Caco-2 (cell line): ENCODE measurements around the gene RSU1. TPM values are rescaled to one million over a fixed set of nuclear protein-coding genes. Genes with fewer than 3 reads are reported as not detected.
A peak's percentile ranks its signal among the peaks of the same experiment; 100 is the strongest.

Experiments
- BruUV-seq: library from RNA; stranded (reverse); fragments of 400-500 nt; replicated peaks from 2 replicates; lab custom pipeline; 2021; lab: Mats Ljungman, UMichigan
- CTCF ChIA-PET: fragments of 300-600 bp; sonication (Branson Sonifier 250); formaldehyde crosslinking; loops from one replicate; lab custom pipeline; 2022; ENCODE audit warnings: antibody characterized with exemption; lab: Charles Lee
- POLR2A ChIA-PET: fragments of 300-600 bp; sonication (Branson Sonifier 250); formaldehyde crosslinking; loops from one replicate; lab custom pipeline; 2022; ENCODE audit warnings: antibody characterized with exemption; lab: Charles Lee
- DNase-seq, 2 experiments: peaks; one replicate each; pipeline versions ENCODE4 v3.0.0 to v3.0.0-alpha.2; 2020 to 2022
- H3K27me3 ChIP-seq: replicated peaks from 2 replicates; pipeline ENCODE4 v1.6.0; 2011; ENCODE audit warnings: low read length; ENCODE audit not compliant: control insufficient read depth, insufficient read depth
- H3K36me3 ChIP-seq: 2 replicates; pipeline ENCODE4 v1.5.1; 2011; ENCODE audit warnings: low read length; ENCODE audit not compliant: control insufficient read depth, insufficient read depth
- H3K4me1 ChIP-seq: fragments of 250-450 bp; sonication (Bioruptor Pico); 2 replicates; pipeline ENCODE4 v1.5.1; 2020; ENCODE audit warnings: mild to moderate bottlenecking
- H3K4me3 ChIP-seq: 2 replicates; pipeline ENCODE4 v1.5.1; 2011; ENCODE audit warnings: low read depth, mild to moderate bottlenecking, control low read depth, low read length
- H3K9me3 ChIP-seq: fragments of 250-450 bp; sonication (Bioruptor Pico); 2 replicates; pipeline ENCODE4 v1.5.1; 2020; ENCODE audit warnings: mild to moderate bottlenecking, moderate library complexity
- H3K27ac Mint-ChIP-seq: one replicate; pipeline ENCODE4 v1.8.0; 2022; ENCODE audit warnings: mixed read lengths; ENCODE audit not compliant: unreplicated experiment
- H3K27me3 Mint-ChIP-seq: one replicate; pipeline ENCODE4 v1.8.0; 2022; ENCODE audit warnings: mixed read lengths; ENCODE audit not compliant: insufficient read depth, unreplicated experiment
- H3K36me3 Mint-ChIP-seq: one replicate; pipeline ENCODE4 v1.8.0; 2022; ENCODE audit warnings: mild to moderate bottlenecking, mixed read lengths; ENCODE audit not compliant: insufficient read depth, unreplicated experiment
- H3K4me1 Mint-ChIP-seq: one replicate; pipeline ENCODE4 v1.8.0; 2022; ENCODE audit warnings: low read depth, mixed read lengths; ENCODE audit not compliant: unreplicated experiment
- H3K4me3 Mint-ChIP-seq: one replicate; pipeline ENCODE4 v1.8.0; 2022; ENCODE audit warnings: mild to moderate bottlenecking, moderate library complexity, mixed read lengths; ENCODE audit not compliant: unreplicated experiment
- H3K9me3 Mint-ChIP-seq: one replicate; pipeline ENCODE4 v1.8.0; 2022; ENCODE audit warnings: mixed read lengths; ENCODE audit not compliant: unreplicated experiment
- intact Hi-C: fragments of 100-400 bp; cut with micrococcal nuclease; formaldehyde crosslinking; loops from one replicate; pipeline ENCODE4 v1.10.0; 2022; ENCODE audit not compliant: unreplicated experiment
- total RNA-seq: library from RNA; stranded (reverse); gene quantifications from 2 replicates; pipeline ENCODE4 v1.2.3, GENCODE V29; 2022
- TF ChIP-seq, protein P1 (sequence below), 2 experiments: fragments of 200-600 bp in 1 of 2; IDR thresholded peaks; 1 replicate in 1 of 2; 2 replicates in 1 of 2; pipeline versions ENCODE4 v1.5.1 to v1.8.0; 2011 to 2022; ENCODE audit warnings: antibody characterized with exemption in 1 of 2, control low read depth in 1 of 2, inconsistent platforms in 1 of 2, low read depth in 1 of 2, low read length in 1 of 2, mild to moderate bottlenecking in 1 of 2, moderate library complexity in 1 of 2; ENCODE audit not compliant: insufficient read depth in 1 of 2, severe bottlenecking in 1 of 2, unreplicated experiment in 1 of 2

Gene RSU1
- total RNA-seq, 1 experiment from 2014 or later, result 62.0 TPM

DNA sequence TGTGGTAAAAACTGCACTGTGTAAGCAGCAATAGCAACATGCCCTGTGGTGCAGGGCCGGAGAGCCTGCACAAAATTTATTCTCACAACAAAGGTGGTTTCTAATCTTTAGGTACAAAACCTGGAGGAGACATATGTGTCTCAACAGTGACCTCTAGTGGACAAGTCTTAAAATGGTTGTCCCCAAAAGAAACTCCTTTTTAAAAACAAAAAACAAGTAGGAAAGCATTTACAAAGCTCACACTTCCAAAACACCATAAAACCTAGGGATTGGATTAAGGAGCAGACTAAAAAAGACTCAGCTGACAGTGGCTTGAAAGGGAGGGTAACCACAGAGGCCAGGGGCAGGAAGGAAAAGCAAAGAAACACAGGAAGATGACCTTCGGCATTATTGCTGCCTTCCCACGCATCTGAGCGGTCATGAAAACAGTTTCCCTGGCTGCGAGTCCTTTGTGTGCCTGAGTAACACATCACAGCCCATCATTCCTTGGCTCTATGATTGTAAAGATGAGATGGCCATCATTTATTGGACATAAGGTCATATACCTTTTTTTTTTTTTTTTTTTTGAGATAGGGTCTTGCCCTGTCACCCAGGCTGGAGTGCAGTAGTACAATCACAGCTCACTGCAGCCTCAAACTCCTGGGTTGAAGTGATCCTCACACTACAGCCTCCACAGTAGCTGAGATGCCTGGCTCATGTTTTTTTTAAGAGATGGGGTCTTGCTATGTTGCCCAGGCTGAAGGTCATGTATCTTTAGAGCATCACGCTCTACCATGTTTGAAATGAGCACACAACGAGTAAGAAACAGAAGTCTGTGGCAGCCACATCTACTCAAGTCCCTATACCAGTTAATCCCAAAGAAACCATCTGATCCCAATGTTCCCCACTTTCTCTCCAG lies 39.5 kb downstream of the RSU1 start:
- no peak overlapping the region for H3K4me3 Mint-ChIP-seq
- Histone ChIP-seq H3K9me3 (no peaks in the 10 kb centered on the region), H3K36me3 (no peaks in the 10 kb centered on the region), H3K4me1 (no peaks in the 10 kb centered on the region), H3K27me3 (no peaks in the 10 kb centered on the region), H3K4me3 (no peak overlapping the region)
- no peaks in the 10 kb centered on the region for H3K27me3 Mint-ChIP-seq
- peak in 1 of 2 experiments; percentile 49 for DNase-seq
- intact Hi-C loops, result loop anchor here (1.0 to 10.0 kb wide), 8 partner anchors 109 to 898 kb away; no protein-coding TSS in a partner anchor
- no peaks in the 10 kb centered on the region for H3K36me3 Mint-ChIP-seq
- CTCF ChIA-PET, result interaction anchor here (0.6 to 1.4 kb wide), 6 partner anchors 303 to 1020 kb away, joined by 3 to 15 read pairs (median 4); no protein-coding TSS in a partner anchor
- no peaks in the 10 kb centered on the region for H3K4me1 Mint-ChIP-seq
- H3K27ac Mint-ChIP-seq, result no peak overlapping the region
- POLR2A ChIA-PET, result no interaction called here
- TF ChIP-seq, protein P1, sequence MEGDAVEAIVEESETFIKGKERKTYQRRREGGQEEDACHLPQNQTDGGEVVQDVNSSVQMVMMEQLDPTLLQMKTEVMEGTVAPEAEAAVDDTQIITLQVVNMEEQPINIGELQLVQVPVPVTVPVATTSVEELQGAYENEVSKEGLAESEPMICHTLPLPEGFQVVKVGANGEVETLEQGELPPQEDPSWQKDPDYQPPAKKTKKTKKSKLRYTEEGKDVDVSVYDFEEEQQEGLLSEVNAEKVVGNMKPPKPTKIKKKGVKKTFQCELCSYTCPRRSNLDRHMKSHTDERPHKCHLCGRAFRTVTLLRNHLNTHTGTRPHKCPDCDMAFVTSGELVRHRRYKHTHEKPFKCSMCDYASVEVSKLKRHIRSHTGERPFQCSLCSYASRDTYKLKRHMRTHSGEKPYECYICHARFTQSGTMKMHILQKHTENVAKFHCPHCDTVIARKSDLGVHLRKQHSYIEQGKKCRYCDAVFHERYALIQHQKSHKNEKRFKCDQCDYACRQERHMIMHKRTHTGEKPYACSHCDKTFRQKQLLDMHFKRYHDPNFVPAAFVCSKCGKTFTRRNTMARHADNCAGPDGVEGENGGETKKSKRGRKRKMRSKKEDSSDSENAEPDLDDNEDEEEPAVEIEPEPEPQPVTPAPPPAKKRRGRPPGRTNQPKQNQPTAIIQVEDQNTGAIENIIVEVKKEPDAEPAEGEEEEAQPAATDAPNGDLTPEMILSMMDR (IDR thresholded peaks at IDR 0.05; ENCODE audit: insufficient read depth in 1 of 2, low read depth in 1 of 2, low read length in 1 of 2, severe bottlenecking in 1 of 2, unreplicated experiment in 1 of 2), result peak; percentile 79 to 85
- no TSS peak for BruUV-seq
- no peaks in the 10 kb centered on the region for H3K9me3 Mint-ChIP-seq

DNA sequence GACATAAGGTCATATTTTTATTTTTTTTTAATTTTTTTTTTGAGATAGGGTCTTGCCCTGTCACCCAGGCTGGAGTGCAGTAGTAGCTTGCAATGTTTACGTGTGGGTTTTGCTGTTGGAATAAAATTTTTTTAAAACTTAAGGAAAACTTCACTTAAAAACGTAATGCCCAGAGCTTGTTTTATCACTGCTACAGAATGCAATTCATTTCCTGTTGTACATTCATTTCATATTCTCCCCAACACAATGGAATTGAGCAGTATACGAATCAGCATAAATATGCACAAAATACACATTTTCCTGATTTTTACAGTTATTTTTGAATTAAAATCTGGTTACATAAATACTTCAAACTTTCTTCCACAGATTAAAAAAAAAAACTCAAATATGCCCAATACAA lies 40.3 kb downstream of the RSU1 start:
- CTCF ChIA-PET, result interaction anchor here (1.0 to 1.4 kb wide), 2 partner anchors 874 to 875 kb away, joined by 4 to 15 read pairs; no protein-coding TSS in a partner anchor
- no peaks in the 10 kb centered on the region for H3K4me1 Mint-ChIP-seq
- H3K36me3 ChIP-seq, result no peaks in the 10 kb centered on the region
- no peak for DNase-seq
- BruUV-seq, result no TSS peak
- H3K36me3 Mint-ChIP-seq, result no peaks in the 10 kb centered on the region
- no peaks in the 10 kb centered on the region for H3K9me3 ChIP-seq
- POLR2A ChIA-PET, result no interaction called here
- H3K27me3 Mint-ChIP-seq, result no peaks in the 10 kb centered on the region
- no peaks in the 10 kb centered on the region for H3K9me3 Mint-ChIP-seq
- no peak overlapping the region for H3K4me3 ChIP-seq
- no peak overlapping the region for H3K4me3 Mint-ChIP-seq
- no peak overlapping the region for H3K27ac Mint-ChIP-seq
- H3K27me3 ChIP-seq, result no peaks in the 10 kb centered on the region
- TF ChIP-seq, protein P1 (IDR thresholded peaks at IDR 0.05; ENCODE audit: insufficient read depth in 1 of 2, low read depth in 1 of 2, low read length in 1 of 2, severe bottlenecking in 1 of 2, unreplicated experiment in 1 of 2), result no peak
- no peaks in the 10 kb centered on the region for H3K4me1 ChIP-seq
- intact Hi-C loops, result loop anchor here (1.0 to 10.0 kb wide), 8 partner anchors 108 to 898 kb away; no protein-coding TSS in a partner anchor

DNA sequence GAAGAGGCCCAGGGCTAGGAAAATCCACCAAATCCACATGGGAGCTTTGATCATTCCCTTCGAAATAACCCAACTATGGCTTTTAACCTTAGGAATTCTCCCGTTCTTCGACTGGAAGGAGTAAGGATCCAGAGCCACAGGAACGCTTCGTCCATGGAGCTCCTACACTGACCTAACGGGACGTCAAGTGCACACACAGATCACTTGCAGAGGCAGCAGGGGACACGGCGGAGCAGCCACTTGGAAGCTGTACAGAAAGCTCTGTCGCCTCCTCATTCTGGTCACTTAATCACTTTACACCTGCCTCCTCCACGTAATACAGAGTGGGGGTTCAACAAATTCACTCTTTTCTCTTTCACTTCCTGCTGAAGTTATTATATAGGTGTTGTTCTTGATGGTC lies 43.9 kb downstream of the RSU1 start:
- Histone ChIP-seq H3K4me1 (no peaks in the 10 kb centered on the region), H3K27me3 (no peaks in the 10 kb centered on the region), H3K36me3 (no peaks in the 10 kb centered on the region), H3K4me3 (no peak overlapping the region), H3K9me3 (no peaks in the 10 kb centered on the region)
- Mint-ChIP-seq H3K4me1 (no peaks in the 10 kb centered on the region), H3K36me3 (no peaks in the 10 kb centered on the region), H3K4me3 (no peak overlapping the region), H3K27me3 (no peaks in the 10 kb centered on the region), H3K9me3 (no peaks in the 10 kb centered on the region), H3K27ac (no peak overlapping the region)
- no peak for DNase-seq
- CTCF ChIA-PET, result no interaction called here
- BruUV-seq, result no TSS peak
- TF ChIP-seq, protein P1 (IDR thresholded peaks at IDR 0.05; ENCODE audit: insufficient read depth in 1 of 2, low read depth in 1 of 2, low read length in 1 of 2, severe bottlenecking in 1 of 2, unreplicated experiment in 1 of 2), result no peak
- intact Hi-C loops, result loop anchor here (10.0 kb wide), 2 partner anchors 169 to 459 kb away; no protein-coding TSS in a partner anchor
- POLR2A ChIA-PET, result no interaction called here
